GM21723 (cell line): ENCODE results near the gene IGSF22.
A peak's percentile ranks its signal among the peaks of the same experiment; 100 is the strongest.

Experiments used
- ATAC-seq: cut with Tn5 transposase; IDR thresholded peaks from one replicate; pipeline ENCODE4 v1.9.1; 2021; ENCODE audit warnings: mild to moderate bottlenecking, moderate library complexity; ENCODE audit not compliant: unreplicated experiment

IGSF22 gene

GRCh38 chr11:18715476-18715875 lies 10.5 kb downstream of the IGSF22 start:
- no peak for ATAC-seq

GRCh38 chr11:18714443-18714780 lies 11.6 kb downstream of the IGSF22 start:
- ATAC-seq: no peak

GRCh38 chr11:18713646-18714442 lies 12.1 kb downstream of the IGSF22 start:
- no peak for ATAC-seq

GRCh38 chr11:18710545-18710944 lies 15.4 kb downstream of the IGSF22 start:
- ATAC-seq: peak; percentile 42

GRCh38 chr11:18709414-18709813 lies 16.6 kb downstream of the IGSF22 start:
- ATAC-seq: no peak

GRCh38 chr11:18707811-18708340 lies 18.1 kb downstream of the IGSF22 start:
- no peak for ATAC-seq

GRCh38 chr11:18706330-18707243 lies 19.4 kb downstream of the IGSF22 start:
- ATAC-seq: peak; percentile 77

GRCh38 chr11:18705651-18706281 lies 20.2 kb downstream of the IGSF22 start:
- ATAC-seq: no peak

GRCh38 chr11:18704698-18705097 lies 21.3 kb downstream of the IGSF22 start:
- no peak for ATAC-seq

- no peak for ATAC-seq
Observed at GRCh38 chr11:18704045-18704645, 21.8 kb downstream of the IGSF22 start.

- ATAC-seq: no peak
Observed at GRCh38 chr11:18703001-18703763, 22.8 kb downstream of the IGSF22 start.

GRCh38 chr11:18701614-18702216 lies 24.3 kb downstream of the IGSF22 start:
- no peak for ATAC-seq

GRCh38 chr11:18700872-18701271 lies 25.1 kb downstream of the IGSF22 start:
- ATAC-seq: no peak

GRCh38 chr11:18700375-18700774 lies 25.6 kb downstream of the IGSF22 start:
- ATAC-seq: no peak

- ATAC-seq: no peak
Observed at GRCh38 chr11:18699848-18700261, 26.1 kb downstream of the IGSF22 start.

GRCh38 chr11:18699269-18699596 lies 26.8 kb downstream of the IGSF22 start:
- ATAC-seq: no peak

- ATAC-seq: peak; percentile 95
Observed at GRCh38 chr11:18698341-18699268, 27.4 kb downstream of the IGSF22 start, which contains the start of gene TMEM86A. TMEM86A (plus strand) TSS chr11:18698779; CDS start chr11:18698887, 108 bp downstream.

- no peak for ATAC-seq
Observed at GRCh38 chr11:18697576-18697975, 28.4 kb downstream of the IGSF22 start.
